Activated CD8-positive, alpha-beta memory T cell treated with anti-CD3 and anti-CD28 coated beads for 24 hours (primary cell): ENCODE results near the gene THG1L.
"Not testable (repeated sequence)": the region's sequence is repeated elsewhere in the genome, so short reads cannot be mapped to it uniquely, and the experiment has no call there.

Experiments used
- DNase-seq: peaks from one replicate; pipeline ENCODE4 v3.0.0-alpha.2; 2020

Gene THG1L

GRCh38 chr5:157731272-157732129 lies at the start of gene THG1L:
THG1L (plus strand) TSS chr5:157731420; CDS start chr5:157731441, 21 bp downstream.
- DNase-seq = peak; percentile 99

GRCh38 chr5:157682257-157682656 lies 49.0 kb upstream of the THG1L start:
- peak; percentile 28 for DNase-seq

GRCh38 chr5:157686276-157687197 lies 44.7 kb upstream of the THG1L start:
- peak; percentile 32 for DNase-seq

GRCh38 chr5:157687198-157687554 lies 44.0 kb upstream of the THG1L start:
- no peak for DNase-seq

- DNase-seq = peak; percentile 66
Observed at GRCh38 chr5:157689942-157690689, 41.1 kb upstream of the THG1L start.

- DNase-seq = peak; percentile 49
Observed at GRCh38 chr5:157690690-157691433, 40.4 kb upstream of the THG1L start.

- peak; percentile 17 for DNase-seq
Observed at GRCh38 chr5:157693816-157694215, 37.4 kb upstream of the THG1L start.

- peak; percentile 17 for DNase-seq
Observed at GRCh38 chr5:157696154-157696553, 35.1 kb upstream of the THG1L start.

- not testable (repeated sequence) for DNase-seq
Observed at GRCh38 chr5:157698674-157699073, 32.5 kb upstream of the THG1L start.

- no peak for DNase-seq
Observed at GRCh38 chr5:157703736-157704135, 27.5 kb upstream of the THG1L start.

GRCh38 chr5:157708866-157709265 lies 22.4 kb upstream of the THG1L start:
- DNase-seq = no peak

GRCh38 chr5:157709346-157709745 lies 21.9 kb upstream of the THG1L start:
- no peak for DNase-seq

GRCh38 chr5:157710431-157710830 lies 20.8 kb upstream of the THG1L start:
- no peak for DNase-seq

- no peak for DNase-seq
Observed at GRCh38 chr5:157710882-157711281, 20.3 kb upstream of the THG1L start.

- DNase-seq = no peak
Observed at GRCh38 chr5:157713830-157714595, 17.2 kb upstream of the THG1L start.

GRCh38 chr5:157714596-157714864 lies 16.7 kb upstream of the THG1L start:
- no peak for DNase-seq

- no peak for DNase-seq
Observed at GRCh38 chr5:157718519-157718918, 12.7 kb upstream of the THG1L start.

GRCh38 chr5:157719245-157719644 lies 12.0 kb upstream of the THG1L start:
- DNase-seq = no peak

GRCh38 chr5:157721159-157721558 lies 10.1 kb upstream of the THG1L start:
- no peak for DNase-seq

- not testable (repeated sequence) for DNase-seq
Observed at GRCh38 chr5:157722895-157723294, 8.3 kb upstream of the THG1L start.

GRCh38 chr5:157726607-157727006 lies 4.6 kb upstream of the THG1L start:
- not testable (repeated sequence) for DNase-seq

GRCh38 chr5:157727858-157728257 lies 3.4 kb upstream of the THG1L start:
- not testable (repeated sequence) for DNase-seq
